Breast epithelium (tissue), 3 donors: Measurements from ENCODE around the gene KLK10.

Experiments used
- POLR2A ChIP-seq: fragments of 450-650 bp; IDR thresholded peaks from one replicate; pipeline ENCODE4 v1.6.1; 2016; ENCODE audit warnings: antibody characterized with exemption, mild to moderate bottlenecking, moderate library complexity
- POLR2AphosphoS5 ChIP-seq, 3 donors: sonication (generic); formaldehyde crosslinking; IDR thresholded peaks; one replicate each; pipeline ENCODE4 v1.6.1; 2017; ENCODE audit warnings: antibody characterized with exemption in 3 of 3
- TF ChIP-seq, protein P1 (sequence below), 3 donors: fragments of 450-650 bp; IDR thresholded peaks; one replicate each; pipeline ENCODE4 v1.5.1; 2016 to 2017; ENCODE audit warnings: antibody characterized with exemption in 3 of 3, mild to moderate bottlenecking in 3 of 3, moderate library complexity in 3 of 3

DNA sequence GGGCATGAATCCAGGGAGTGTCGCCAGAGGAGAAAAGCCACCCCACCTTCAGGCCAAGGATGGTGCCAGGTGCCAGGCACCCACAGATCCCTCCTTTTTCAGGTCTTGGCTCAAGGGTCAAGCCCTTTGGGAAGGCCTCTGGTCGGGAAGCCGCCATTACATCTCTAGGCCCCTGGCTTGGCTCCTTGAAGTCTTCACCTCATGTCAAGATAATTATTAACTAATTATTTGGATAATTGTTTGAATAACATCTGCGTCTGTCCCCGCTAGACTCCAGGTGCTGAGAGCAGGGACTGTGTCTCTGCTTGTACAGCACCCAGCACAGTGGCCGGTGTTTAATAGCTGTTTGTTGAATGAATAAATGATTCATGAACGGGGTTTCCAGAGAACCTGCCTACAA lies 44.2 kb upstream of the KLK10 start:
- no peak for TF ChIP-seq POLR2AphosphoS5 (IDR thresholded peaks at IDR 0.05)
- TF ChIP-seq, protein P1, sequence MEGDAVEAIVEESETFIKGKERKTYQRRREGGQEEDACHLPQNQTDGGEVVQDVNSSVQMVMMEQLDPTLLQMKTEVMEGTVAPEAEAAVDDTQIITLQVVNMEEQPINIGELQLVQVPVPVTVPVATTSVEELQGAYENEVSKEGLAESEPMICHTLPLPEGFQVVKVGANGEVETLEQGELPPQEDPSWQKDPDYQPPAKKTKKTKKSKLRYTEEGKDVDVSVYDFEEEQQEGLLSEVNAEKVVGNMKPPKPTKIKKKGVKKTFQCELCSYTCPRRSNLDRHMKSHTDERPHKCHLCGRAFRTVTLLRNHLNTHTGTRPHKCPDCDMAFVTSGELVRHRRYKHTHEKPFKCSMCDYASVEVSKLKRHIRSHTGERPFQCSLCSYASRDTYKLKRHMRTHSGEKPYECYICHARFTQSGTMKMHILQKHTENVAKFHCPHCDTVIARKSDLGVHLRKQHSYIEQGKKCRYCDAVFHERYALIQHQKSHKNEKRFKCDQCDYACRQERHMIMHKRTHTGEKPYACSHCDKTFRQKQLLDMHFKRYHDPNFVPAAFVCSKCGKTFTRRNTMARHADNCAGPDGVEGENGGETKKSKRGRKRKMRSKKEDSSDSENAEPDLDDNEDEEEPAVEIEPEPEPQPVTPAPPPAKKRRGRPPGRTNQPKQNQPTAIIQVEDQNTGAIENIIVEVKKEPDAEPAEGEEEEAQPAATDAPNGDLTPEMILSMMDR (IDR thresholded peaks at IDR 0.05) = no peak
- no peak for TF ChIP-seq POLR2A
